ENCODE measurements around the gene PDGFC.

Gene PDGFC

DNA sequence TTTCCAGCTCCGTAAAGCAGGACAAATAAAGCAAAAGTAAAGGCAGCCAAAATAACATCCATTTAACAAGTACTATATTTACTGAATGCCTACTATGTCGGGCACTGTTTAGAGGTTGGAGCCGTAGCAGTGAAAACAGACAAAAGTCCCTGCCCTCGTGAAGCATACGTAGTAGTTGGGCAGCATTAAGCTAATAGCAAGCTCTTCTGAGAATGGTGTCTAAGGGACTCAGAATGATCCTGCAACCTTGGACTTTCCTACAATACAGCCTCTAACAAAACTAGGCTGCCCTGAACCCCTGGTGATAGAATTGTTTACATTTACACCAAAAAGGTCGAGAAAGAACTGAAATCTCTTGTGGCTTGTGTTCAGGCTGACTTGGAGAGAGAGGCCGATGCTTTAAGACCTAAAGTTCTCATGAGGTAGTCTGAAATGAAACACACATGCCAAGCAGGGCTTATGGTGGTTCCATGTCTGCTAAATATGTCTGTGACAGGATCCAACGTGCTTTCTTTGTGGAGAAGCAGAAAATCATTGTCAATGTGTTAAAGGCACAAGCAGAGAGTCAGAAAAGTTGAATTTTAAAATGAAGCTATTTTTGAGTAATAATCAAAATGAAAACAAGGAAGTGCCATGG is 898 bp upstream of the PDGFC start:
- DNase-seq, result no peak

DNA sequence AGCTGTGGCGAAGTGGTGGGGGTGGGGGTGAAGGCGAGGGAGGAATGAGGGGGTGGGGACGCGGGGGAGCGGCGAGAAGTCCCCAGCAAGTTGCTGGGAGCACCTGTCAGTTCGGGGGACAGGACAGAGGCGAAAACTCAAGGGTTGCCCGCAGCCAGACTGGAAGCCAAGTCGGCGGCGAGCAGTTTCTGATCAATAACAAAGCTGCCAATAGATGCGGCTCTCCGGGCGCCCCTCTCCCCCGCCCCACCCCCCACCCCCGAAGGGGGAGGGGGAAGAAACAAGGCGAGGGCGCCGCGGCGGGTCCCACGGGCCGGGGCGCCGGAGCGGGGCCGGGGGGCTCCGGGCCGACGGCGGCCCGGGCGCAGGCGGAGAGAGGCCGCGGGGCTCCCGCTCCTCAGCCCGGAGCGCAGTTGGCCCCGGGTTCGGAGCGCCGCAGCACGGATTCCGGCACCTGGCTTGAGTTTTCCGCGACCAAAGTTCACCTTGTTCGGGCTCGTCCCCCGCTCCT is 379 bp downstream of the PDGFC start:
- no peak for DNase-seq

DNA sequence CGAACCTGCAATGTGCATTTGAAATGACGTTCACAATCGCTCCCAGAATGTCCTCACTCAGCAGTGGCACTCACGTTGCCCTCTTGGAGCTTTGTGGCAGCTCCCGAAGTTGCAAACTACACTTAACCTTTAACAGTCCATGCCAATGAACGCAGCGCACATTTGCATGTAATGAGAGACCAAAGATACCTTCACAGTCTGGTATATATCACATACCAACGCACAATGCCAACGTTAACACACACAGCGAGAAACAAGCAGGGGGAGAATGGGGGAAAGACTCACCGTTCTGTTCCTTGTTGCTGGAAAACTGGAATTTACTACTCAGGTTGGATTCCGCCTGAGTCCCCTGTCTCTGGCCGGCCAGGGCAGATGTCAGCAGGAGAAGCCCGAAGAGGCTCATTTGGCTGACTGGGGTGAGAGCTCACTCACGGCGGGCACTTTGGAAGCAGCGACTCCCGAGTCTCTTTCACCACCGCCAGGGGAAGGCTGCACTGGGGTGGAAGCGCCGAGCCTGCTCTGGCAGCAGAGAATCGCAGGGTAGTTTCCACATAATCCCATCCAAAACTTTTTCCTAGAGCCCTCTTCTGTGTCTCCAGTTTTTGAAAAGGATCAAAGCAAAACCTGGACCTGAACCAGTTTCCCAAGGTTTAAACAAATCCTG is 966 bp downstream of the PDGFC start:
- no peak for DNase-seq

DNA sequence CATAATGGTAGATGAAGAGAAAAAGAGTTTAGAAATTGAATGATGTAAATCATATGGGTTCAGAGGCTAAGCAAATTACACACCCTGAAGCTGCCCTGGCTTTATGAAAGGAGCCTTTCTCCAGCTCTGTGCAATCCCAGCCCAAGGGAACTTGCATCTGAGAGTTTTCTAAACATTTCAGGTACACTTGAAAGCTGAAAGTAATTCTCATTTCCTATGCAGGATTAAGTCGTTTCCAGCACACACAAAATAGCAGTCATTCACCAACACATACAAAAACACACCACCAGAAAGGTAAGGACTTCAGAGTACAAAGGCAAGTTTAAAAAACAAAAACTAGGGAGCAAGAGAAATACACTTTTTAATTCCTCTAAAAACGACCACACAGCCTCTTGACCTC is 1.7 kb downstream of the PDGFC start:
- DNase-seq, result no peak

DNA sequence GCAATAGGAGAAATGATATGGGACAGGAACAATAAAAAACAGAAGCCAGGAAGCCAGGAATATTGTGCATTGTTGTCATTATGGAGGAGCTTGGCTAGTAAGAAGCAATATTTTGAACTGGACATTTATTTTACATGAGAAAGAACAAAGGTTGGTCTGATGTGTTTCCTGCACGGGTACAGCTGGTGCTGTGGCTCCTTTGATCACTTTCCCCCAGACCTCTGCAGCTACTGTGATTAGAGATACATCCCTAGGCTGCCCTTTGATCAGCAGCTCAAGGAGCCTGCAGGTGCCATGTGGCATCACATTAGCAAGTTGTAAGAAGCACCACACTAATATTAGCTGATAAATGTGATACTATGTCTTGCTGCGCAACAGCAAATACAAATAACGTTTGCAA is 2.5 kb downstream of the PDGFC start:
- no peak for DNase-seq

DNA sequence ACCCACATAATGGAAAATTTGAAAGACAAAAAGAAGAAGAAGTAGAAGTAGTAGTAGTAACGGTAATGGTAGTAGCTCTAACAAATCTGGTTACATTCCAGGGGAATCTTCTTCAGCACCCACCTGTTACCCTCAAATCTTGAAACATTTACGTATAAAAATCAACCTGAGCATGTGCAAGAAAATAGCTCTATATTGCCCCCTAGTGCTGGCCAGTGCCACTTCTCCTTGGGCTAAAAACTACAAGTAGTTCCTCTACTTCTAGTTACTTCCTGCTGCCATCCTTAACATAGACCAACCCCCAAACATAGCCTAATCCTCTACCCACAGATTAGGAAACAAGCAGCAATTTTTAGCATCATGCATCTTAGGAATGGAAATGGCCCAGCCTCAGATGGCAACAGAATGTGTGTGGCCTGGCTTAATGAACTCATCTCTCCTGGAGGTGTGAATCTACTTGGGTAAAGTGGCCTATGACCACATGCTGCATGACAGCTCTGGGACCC is 3.1 kb downstream of the PDGFC start:
- DNase-seq, result no peak

DNA sequence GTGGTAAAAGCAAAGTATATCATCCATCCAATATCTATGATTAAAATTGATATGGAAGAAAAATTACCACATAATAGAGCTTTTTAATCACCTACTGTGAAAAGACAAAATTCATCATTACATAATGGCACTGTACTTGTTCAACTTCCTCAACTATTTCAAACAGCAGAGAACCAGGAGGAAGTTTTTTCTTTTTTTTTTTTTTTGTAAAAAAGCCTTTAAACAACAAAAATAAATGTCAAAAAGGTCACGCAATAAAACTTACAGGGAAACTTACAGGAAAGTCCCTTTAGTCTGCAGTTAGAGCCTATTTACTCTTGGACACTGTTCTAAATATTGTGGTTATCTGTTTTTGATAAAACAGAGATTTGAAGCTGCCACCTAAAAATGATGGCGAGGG is 4.8 kb downstream of the PDGFC start:
- no peak for DNase-seq

DNA sequence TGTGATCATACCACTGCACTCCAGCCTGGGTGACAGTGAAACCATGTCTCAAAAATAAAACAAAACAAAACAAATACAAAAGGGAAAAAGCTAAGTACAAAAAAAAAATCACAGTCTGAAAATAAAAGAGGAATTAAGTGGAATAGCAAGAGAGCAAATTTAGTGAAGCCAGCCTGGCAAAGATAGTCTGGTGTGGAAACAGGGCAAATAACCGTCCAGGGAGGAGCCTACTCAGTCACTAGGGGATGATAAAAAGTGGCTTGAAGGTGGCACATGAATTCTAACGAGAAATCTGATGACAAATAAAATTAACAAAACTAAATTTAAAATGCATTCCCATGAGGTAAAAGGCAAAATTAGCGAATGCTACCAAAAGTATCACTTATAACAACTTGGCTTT is 8.2 kb downstream of the PDGFC start:
- no peak for DNase-seq

DNA sequence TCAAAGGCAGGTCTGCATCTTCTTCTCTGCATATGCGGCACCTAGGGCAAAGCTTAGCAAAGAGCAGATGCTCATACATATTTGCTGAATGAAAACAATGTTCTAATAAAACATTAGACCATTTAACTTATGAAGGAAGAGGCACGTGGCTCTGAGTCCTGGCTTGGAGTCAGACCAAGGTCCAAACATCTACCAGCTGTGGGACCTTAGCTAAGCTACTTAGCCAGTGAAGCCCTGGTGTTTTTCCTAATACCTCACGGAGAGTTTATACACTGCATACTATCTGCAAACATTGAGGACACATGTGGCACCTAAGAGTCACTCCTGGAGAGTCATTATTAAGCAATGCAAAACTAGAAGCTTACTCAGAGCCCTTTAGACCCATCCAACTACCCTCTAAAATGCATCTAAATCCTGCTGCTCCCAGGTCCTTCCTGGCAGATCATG is 9.0 kb downstream of the PDGFC start:
- DNase-seq, result no peak

DNA sequence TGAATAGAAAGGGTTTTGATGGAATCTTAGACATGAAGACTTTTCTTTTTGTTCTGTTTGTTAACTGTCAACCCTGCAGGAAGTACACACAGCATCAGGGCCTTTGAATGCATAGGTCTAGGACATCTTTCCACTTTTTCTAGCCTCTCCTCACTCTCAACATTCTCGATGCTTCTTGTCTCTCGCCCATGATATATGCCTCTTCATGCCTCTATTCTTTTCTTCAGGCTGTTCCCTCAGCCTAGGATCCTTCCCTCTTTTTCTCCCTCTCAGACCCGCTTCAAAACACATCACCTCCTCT is 9.6 kb downstream of the PDGFC start:
- DNase-seq, result no peak

DNA sequence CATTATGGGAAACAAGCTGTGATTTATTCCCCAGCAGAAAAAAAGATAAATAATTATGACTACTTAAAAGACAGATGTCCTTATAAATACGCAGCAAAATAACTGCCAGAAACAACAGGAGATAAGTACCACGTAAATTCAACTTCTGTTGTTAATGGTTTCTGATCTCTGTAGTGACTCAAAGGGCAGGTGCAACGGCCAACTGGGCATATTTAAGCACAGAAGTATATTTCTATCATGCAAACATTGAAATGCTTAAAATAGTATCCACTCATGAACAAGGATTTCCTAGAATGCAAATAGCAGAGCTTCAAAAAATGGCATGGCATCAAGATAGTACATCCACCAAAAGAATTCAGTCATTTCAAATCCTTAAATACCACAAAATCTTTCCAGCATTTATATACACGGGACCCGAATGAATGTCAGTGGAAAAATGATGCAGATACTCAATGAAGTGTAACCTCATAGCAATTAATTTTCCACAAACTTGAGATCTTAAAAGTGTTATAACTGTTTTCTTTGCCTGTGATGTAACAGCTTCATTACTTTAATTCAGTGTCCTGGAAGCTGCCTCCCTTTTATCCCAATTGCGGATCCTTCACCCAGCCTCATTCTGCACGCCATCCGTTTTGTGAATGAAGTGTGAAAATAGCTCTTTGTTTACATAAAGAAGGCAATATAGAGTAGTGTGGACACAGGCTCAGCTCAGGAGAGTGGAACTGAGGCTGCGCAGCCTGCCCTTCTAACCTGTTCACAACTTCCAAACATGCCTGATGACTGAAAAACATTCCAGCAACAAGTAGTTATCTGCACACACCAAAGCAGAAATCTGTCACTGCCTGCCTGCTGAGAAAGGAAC is 10.2 kb downstream of the PDGFC start:
- DNase-seq, result no peak

DNA sequence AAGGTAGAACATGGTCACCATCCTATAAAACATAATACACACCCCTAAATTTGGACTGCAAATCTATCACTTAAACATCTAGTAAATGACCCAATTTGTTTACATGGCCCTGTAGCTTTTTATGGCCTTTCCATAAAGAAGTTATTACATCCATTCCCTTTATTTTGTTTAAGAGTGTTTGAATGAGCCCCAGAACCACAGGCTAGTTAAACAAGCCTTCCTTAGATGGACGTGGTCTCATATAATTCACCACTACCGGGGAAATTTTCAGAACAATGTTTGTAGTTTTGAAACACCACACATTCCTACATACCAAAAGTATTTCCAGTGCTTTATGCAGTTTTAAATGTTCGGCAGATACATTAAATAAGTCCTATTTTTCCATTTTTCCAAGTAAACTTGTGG is 12.3 kb downstream of the PDGFC start:
- no peak for DNase-seq

DNA sequence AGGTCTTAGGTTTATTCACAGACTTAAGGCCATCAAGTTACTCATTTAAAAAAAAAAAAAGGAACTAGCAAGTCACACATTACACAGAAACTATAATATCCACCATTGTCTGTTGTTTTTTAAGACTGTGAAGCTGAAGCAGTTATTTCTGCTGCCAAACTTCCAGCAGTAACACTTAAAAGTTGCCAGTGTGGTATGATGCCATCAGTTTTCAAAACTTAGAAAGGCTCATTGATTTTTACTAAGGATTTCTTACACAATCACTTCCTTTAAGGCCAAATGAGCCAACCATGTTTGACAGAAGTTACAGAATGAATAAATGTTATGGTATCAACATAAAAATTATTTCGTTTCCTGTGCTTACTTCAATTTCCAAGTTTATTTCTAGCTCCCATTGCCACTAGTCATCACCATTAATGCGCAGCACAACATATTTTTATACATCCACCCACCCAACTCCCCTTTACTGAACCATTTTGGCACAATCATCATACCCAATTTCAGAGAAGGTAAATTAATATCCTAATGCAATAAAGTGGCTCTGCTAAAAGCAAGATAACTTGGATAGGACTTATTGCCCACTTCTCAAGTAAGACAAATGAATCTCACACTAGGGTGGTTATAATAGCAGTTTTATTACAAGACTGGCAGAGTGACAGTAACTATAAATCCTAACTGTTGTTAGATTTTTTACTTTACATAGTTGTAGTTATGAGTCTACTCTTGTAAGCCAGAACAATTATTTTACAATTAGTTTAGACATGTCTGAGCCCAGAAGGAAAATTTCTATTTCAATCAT is 13.1 kb downstream of the PDGFC start:
- no peak for DNase-seq

DNA sequence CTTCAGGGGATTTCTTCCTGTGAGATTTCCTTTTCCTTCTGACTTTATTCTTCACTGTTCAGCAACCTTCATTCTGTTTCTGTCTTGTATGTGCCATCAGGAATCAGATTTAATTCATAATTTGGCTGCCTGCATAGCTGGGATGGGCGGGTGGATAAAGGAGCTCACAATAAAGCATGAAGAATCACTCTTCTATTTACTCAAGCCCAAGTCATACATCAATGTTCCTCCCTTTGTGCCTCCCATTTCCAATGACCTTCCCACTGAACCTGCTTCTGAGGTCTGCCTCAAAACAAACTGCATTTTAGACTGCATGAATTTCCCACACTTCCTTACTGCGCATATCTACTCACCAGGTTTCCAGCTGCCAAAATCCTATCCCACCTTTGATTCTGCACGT is 14.0 kb downstream of the PDGFC start:
- no peak for DNase-seq

DNA sequence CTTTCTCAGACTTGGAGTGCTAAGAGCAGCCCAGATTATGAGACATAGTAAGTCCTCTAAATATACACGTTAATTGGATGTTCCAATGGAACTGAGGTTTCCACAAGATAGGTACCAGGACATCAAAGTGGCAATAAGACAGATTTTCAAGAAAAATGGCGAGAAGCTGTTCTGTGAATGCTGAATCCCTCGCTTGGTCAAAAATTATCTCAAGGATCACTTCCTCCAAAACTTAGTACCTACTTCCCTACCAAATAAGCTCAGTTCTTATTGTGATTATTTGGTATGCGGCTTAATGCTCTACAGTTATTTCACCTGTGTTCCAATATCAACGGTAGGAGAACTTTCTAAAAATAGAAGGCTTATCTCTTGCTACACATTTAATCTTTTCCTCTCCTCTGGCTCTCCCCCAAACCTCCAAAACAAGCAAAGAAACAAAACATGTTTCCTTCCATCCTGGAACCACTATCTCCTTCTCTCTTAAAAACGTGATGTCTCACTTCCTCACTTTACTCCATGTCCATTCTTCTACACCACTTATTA is 14.7 kb downstream of the PDGFC start:
- DNase-seq, result no peak

DNA sequence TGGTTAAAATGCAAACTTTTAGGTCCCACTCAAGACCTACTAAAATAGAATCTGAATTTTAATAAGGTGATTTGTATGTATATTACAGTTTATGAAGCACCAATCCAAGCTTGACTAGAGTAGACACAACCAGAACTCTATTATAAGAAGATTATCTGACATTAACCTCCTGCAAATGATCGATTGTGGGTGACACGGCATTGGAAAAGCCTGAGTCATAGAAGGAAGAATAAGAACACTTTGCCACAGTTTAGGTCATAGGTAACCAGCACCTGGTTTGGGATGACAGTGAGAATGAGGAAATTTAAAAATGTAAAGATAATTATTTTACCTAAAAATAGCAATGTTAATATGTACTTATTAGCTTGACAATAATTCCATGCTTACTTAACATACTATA is 15.2 kb downstream of the PDGFC start:
- DNase-seq, result no peak

DNA sequence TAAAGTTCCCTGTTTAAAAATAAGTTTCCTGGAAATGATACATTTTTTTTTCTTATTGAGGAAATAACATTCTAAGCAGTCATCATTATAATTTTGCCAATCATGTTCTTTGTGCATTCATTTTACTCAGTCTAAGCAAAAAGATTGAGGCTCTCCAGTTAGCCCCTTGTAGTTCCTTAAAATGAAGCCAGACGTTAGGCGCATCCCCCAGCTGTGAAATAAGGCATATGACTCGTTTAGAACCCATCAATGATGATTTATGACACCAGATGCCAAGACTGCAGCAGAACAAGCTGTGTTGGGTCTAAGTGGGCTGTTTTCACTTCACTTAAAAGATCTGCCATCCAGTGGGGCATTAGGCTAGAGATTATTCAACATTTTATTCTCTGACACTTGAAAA is 17.0 kb downstream of the PDGFC start:
- DNase-seq, result no peak

DNA sequence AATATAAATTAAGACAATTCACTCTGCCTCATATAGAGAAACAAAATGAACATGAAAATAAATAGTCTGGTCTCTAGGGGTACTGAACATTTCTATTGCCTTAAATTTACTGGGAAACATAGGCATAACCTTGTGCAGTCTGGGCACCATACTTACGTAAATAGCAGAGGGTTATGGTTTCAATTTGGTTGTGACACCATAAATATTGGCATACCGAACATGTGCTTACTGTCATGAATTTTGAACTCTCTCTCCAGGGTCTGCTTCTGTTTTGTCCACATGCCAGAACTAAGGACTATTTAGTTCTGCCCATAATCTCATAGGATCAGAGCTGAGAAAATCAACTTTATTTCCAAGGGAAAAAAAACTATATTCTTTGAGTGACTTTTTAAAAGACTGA is 17.6 kb downstream of the PDGFC start:
- DNase-seq, result no peak

DNA sequence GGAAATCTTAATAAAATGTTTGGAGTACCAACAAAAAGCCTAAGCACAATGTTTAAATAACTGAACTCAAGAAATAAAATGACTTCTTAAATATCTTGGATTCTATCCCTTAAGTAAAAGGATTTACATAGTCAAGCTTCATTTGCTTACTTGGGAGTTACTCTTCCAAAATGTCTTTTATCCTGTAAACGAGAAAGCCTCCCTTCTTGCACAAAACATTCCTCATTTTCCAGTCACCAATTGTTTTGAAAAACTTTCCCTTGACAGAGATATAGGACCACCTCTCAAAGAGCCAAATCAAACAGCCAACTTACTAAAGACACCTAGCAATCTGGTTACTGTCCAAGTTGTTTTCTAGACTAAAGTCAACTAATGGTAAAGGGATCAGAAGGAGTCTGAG is 18.6 kb downstream of the PDGFC start:
- no peak for DNase-seq

DNA sequence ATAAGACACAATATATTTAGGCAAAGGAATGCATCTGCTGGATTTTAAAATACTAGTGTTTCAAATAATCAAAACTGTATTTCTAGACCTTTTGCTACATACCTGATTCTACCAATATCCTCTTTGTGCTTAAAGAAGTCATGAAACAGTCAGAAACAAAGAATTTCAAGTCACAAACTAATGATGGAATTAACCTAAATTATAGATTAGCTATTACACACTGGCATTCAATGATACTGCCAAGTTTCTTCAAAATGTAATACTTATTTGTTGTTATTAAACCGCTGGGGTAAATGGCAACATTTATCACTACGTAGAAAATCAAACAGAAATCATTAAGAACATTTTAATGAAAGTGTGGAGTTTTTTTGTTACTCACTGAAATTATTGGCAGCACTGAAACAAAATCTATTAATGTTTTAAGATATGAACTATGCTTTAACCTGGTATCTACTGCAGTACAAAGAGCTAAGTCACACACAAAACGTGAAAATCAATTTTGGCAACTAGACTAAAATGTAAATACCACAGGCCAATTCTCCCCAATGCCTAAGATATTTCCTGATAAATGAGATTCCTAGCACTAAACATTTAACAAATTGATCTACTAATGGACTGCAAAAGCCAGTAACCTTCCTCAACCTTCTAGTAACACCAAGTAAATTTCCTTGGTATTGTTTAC is 19.4 kb downstream of the PDGFC start:
- DNase-seq, result no peak

DNA sequence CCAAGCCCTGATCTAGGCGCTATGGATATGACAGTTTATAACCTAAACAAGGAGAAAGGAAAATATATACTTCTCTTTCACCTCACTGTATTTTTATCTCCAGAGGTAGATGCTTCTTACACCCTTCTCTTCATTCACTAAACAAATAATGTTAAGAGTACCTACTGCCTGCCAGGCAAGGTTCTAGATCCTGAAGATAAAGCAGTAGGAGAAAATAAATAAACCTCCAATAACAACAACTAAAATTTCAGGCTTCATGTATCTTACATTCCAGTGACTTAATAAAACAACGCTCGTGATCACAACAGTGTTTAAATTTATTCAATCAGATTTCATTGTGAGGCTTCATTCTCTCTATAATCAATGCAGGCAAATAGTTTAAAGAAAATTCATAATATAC is 20.7 kb downstream of the PDGFC start:
- DNase-seq, result no peak

DNA sequence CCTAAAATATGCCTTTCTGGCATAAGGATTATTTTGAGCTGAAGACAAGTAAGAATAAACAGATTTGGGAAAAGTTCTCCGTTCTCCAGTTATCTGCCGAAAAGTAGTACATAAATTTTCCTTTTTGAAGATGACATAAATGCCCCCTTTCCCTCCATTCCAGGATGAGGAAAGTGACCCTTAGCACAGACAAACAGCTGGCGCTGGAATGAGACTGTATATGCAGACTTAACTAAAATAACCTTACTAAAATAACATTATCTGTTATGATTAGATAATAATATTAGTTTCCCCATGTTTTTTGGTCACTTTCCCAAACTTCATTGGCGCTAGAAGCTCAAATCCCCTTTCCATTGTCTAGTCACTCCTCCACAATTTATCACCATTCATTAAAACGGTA is 21.5 kb downstream of the PDGFC start:
- no peak for DNase-seq
